Neural cell (in vitro differentiated cells): ENCODE data around the gene NHS. TPM values are rescaled to one million over a fixed set of nuclear protein-coding genes. Genes with fewer than 3 reads are reported as not detected.

ENCODE experiments used
- H2AFZ ChIP-seq: fragments of 200-600, 300-800 bp; sonication (generic), shearing (Covaris generic); 2 replicates; pipeline ENCODE4 v1.6.0; 2014; ENCODE audit warnings: low read depth, mild to moderate bottlenecking, antibody characterized with exemption, low read length, moderate library complexity
- H3F3A ChIP-seq: fragments of 200-600 bp; shearing (Covaris generic); 2 replicates; pipeline ENCODE4 v1.6.1; 2016; ENCODE audit warnings: mild to moderate bottlenecking, moderate library complexity, mixed read lengths, antibody characterized with exemption, low read length; ENCODE audit not compliant: insufficient read depth, poor library complexity, severe bottlenecking
- H3K27ac ChIP-seq: fragments of 200-600, 300-800 bp; sonication (generic), shearing (Covaris generic); 2 replicates; pipeline ENCODE4 v1.5.1; 2014; ENCODE audit warnings: mild to moderate bottlenecking, low read length, moderate library complexity
- H3K27me3 ChIP-seq: fragments of 300-800, 200-600 bp; sonication (generic), shearing (Covaris generic); 2 replicates; pipeline ENCODE4 v1.6.0; 2014; ENCODE audit warnings: mild to moderate bottlenecking, low read depth, low read length, moderate library complexity; ENCODE audit not compliant: insufficient read depth
- H3K36me3 ChIP-seq: fragments of 300-800, 200-600 bp; sonication (generic), shearing (Covaris generic); 2 replicates; pipeline ENCODE4 v1.5.1; 2014; ENCODE audit warnings: mild to moderate bottlenecking, antibody characterized with exemption, low read length, moderate library complexity; ENCODE audit not compliant: insufficient read depth
- H3K4me2 ChIP-seq: fragments of 300-800, 200-600 bp; sonication (generic), shearing (Covaris generic); 2 replicates; pipeline ENCODE4 v1.6.0; 2014; ENCODE audit warnings: mild to moderate bottlenecking, low read length
- H3K4me3 ChIP-seq: fragments of 300-800, 200-600 bp; sonication (generic), shearing (Covaris generic); 2 replicates; pipeline ENCODE4 v1.5.1; 2014; ENCODE audit warnings: mild to moderate bottlenecking, low read length, moderate library complexity
- H3K79me2 ChIP-seq: fragments of 200-600 bp; shearing (Covaris generic); replicated peaks from 2 replicates; pipeline ENCODE4 v1.6.0; 2014; ENCODE audit warnings: mild to moderate bottlenecking, low read length, moderate library complexity; ENCODE audit not compliant: insufficient read depth
- H3K9ac ChIP-seq: fragments of 300-800, 200-600 bp; sonication (generic), shearing (Covaris generic); 2 replicates; pipeline ENCODE4 v1.6.1; 2016; ENCODE audit warnings: mild to moderate bottlenecking, low read length, mixed read lengths
- H3K9me2 ChIP-seq: fragments of 200-600 bp; shearing (Covaris generic); 2 replicates; pipeline ENCODE4 v1.6.1; 2016; ENCODE audit warnings: mild to moderate bottlenecking, low read length, mixed read lengths; ENCODE audit not compliant: insufficient read depth
- H3K9me3 ChIP-seq: fragments of 200-600, 300-800 bp; sonication (generic), shearing (Covaris generic); 2 replicates; pipeline ENCODE4 v1.6.1; 2016; ENCODE audit warnings: mild to moderate bottlenecking, mixed run types, low read length, moderate library complexity, mixed read lengths
- H4K20me1 ChIP-seq: fragments of 200-600 bp; shearing (Covaris generic); 2 replicates; pipeline ENCODE4 v1.6.1; 2016; ENCODE audit warnings: mild to moderate bottlenecking, mixed run types; ENCODE audit not compliant: insufficient read depth
- EP300 ChIP-seq: fragments of 450-650 bp; conservative IDR thresholded peaks from 2 replicates; pipeline ENCODE4 v1.6.1; 2014; ENCODE audit warnings: antibody characterized with exemption, mild to moderate bottlenecking, moderate library complexity; ENCODE audit not compliant: poor library complexity, severe bottlenecking
- EZH2 ChIP-seq: fragments of 200-600, 300-800 bp; shearing (Covaris generic), sonication (generic); IDR thresholded peaks from 2 replicates; pipeline ENCODE4 v1.6.1; 2014; ENCODE audit warnings: antibody characterized with exemption, low read length, borderline replicate concordance, mild to moderate bottlenecking; ENCODE audit not compliant: insufficient read depth, poor library complexity, severe bottlenecking
- MXI1 ChIP-seq: fragments of 450-650 bp; conservative IDR thresholded peaks from 2 replicates; pipeline ENCODE4 v1.6.1; 2014; ENCODE audit warnings: antibody characterized with exemption, mild to moderate bottlenecking; ENCODE audit not compliant: poor library complexity, severe bottlenecking
- POLR2AphosphoS5 ChIP-seq: IDR thresholded peaks from 2 replicates; pipeline ENCODE4 v1.6.1; 2012
- RAD21 ChIP-seq: fragments of 450-650 bp; conservative IDR thresholded peaks from 2 replicates; pipeline ENCODE4 v1.6.1; 2014; ENCODE audit warnings: antibody characterized with exemption, mild to moderate bottlenecking, moderate library complexity
- SMC3 ChIP-seq: fragments of 450-650 bp; conservative IDR thresholded peaks from 2 replicates; pipeline ENCODE4 v1.6.1; 2014; ENCODE audit warnings: antibody characterized with exemption, mild to moderate bottlenecking, moderate library complexity; ENCODE audit not compliant: poor library complexity
- TAF1 ChIP-seq: IDR thresholded peaks from 2 replicates; pipeline ENCODE4 v1.6.1; 2012; ENCODE audit warnings: low read depth
- polyA plus RNA-seq: library from polyadenylated mRNA; depleted of rRNA; stranded (reverse); fragments of >200 nt; gene quantifications from 2 replicates; pipeline ENCODE4 v1.2.3, GENCODE V29; 2014
- TF ChIP-seq, protein P1 (sequence below): fragments of 450-650 bp; IDR thresholded peaks from 2 replicates; pipeline ENCODE4 v1.5.1; 2014; ENCODE audit warnings: antibody characterized with exemption, mild to moderate bottlenecking, moderate library complexity; ENCODE audit not compliant: poor library complexity, severe bottlenecking
- TF ChIP-seq, protein P2 (sequence below): IDR thresholded peaks from 2 replicates; pipeline ENCODE4 v1.6.1; 2012; ENCODE audit warnings: borderline replicate concordance

NHS gene
- polyA plus RNA-seq, 1 donor from 2014 or later, result 1.9 TPM

DNA sequence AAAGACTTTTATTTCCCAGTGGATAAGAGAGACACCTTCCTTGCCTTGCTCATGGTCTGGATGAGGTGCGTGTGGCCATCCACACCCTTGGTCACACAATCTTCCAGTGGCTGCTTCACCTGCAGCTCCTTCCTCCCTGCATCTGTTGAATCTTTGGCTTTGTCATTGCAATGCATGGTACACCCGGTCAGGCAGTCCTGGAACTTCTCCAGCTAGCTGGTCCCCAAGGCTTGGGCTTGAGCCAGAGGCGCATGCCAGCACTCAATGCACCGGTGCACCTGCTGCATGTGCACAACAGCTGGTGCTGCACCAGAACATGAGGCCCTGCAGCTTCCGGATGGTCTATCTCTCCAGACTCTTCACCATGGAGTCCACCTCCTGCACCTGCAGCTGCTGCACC lies 394.0 kb downstream of the NHS start:
- H3K27ac ChIP-seq, result no peak overlapping the region
- H2AFZ ChIP-seq, result no peak overlapping the region
- H3F3A ChIP-seq, result no peaks in the 10 kb centered on the region
- H3K36me3 ChIP-seq, result no peaks in the 10 kb centered on the region
- H3K4me2 ChIP-seq, result no peak overlapping the region
- TF ChIP-seq RAD21, result no peak
- TF ChIP-seq, protein P1, sequence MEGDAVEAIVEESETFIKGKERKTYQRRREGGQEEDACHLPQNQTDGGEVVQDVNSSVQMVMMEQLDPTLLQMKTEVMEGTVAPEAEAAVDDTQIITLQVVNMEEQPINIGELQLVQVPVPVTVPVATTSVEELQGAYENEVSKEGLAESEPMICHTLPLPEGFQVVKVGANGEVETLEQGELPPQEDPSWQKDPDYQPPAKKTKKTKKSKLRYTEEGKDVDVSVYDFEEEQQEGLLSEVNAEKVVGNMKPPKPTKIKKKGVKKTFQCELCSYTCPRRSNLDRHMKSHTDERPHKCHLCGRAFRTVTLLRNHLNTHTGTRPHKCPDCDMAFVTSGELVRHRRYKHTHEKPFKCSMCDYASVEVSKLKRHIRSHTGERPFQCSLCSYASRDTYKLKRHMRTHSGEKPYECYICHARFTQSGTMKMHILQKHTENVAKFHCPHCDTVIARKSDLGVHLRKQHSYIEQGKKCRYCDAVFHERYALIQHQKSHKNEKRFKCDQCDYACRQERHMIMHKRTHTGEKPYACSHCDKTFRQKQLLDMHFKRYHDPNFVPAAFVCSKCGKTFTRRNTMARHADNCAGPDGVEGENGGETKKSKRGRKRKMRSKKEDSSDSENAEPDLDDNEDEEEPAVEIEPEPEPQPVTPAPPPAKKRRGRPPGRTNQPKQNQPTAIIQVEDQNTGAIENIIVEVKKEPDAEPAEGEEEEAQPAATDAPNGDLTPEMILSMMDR, result no peak
- TF ChIP-seq, protein P2, sequence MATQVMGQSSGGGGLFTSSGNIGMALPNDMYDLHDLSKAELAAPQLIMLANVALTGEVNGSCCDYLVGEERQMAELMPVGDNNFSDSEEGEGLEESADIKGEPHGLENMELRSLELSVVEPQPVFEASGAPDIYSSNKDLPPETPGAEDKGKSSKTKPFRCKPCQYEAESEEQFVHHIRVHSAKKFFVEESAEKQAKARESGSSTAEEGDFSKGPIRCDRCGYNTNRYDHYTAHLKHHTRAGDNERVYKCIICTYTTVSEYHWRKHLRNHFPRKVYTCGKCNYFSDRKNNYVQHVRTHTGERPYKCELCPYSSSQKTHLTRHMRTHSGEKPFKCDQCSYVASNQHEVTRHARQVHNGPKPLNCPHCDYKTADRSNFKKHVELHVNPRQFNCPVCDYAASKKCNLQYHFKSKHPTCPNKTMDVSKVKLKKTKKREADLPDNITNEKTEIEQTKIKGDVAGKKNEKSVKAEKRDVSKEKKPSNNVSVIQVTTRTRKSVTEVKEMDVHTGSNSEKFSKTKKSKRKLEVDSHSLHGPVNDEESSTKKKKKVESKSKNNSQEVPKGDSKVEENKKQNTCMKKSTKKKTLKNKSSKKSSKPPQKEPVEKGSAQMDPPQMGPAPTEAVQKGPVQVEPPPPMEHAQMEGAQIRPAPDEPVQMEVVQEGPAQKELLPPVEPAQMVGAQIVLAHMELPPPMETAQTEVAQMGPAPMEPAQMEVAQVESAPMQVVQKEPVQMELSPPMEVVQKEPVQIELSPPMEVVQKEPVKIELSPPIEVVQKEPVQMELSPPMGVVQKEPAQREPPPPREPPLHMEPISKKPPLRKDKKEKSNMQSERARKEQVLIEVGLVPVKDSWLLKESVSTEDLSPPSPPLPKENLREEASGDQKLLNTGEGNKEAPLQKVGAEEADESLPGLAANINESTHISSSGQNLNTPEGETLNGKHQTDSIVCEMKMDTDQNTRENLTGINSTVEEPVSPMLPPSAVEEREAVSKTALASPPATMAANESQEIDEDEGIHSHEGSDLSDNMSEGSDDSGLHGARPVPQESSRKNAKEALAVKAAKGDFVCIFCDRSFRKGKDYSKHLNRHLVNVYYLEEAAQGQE, result no peak
- TF ChIP-seq POLR2AphosphoS5, result no peak
- no peak overlapping the region for H3K9ac ChIP-seq
- H3K4me3 ChIP-seq, result no peak overlapping the region
- no peaks in the 10 kb centered on the region for H4K20me1 ChIP-seq
- no peaks in the 10 kb centered on the region for H3K9me3 ChIP-seq
- no peaks in the 10 kb centered on the region for H3K79me2 ChIP-seq
- no peaks in the 10 kb centered on the region for H3K27me3 ChIP-seq
- H3K9me2 ChIP-seq, result no peaks in the 10 kb centered on the region

DNA sequence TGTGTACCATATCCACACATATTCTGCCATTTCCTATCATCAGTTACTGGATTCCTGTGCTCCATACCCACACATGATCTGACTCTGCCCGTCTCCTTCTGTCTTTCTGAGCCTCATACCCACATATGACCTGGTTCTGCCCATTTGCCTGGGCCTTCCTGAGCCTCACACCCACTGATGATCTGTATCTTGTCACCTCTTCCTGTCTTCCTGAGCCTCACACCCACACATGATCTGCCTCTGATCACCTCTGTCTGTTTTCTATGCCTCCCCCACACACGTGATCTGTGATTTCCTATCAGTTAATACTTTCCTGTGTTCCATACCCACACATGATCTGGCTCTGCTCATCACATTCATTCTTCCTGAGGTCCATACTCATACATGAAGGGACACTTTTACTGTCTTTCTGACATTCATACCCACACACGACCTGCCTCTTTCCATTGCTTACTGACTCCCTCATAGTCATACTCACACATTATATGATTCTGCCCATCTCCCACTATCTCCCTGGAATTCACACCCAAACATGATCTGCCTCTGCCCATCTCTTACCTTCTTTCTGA lies 394.8 kb downstream of the NHS start:
- H3K27ac ChIP-seq, result no peak overlapping the region
- no peaks in the 10 kb centered on the region for H3K9me2 ChIP-seq
- no peaks in the 10 kb centered on the region for H4K20me1 ChIP-seq
- H3K9me3 ChIP-seq, result no peaks in the 10 kb centered on the region
- H3K9ac ChIP-seq, result no peak overlapping the region
- H3K79me2 ChIP-seq, result no peaks in the 10 kb centered on the region
- H3K27me3 ChIP-seq, result no peaks in the 10 kb centered on the region
- H3F3A ChIP-seq, result no peaks in the 10 kb centered on the region
- no peak overlapping the region for H2AFZ ChIP-seq
- H3K4me3 ChIP-seq, result no peak overlapping the region
- no peaks in the 10 kb centered on the region for H3K36me3 ChIP-seq
- TF ChIP-seq EP300, result no peak
- TF ChIP-seq EZH2, result no peak
- TF ChIP-seq, protein P2, result no peak
- no peak for TF ChIP-seq POLR2AphosphoS5
- TF ChIP-seq RAD21, result no peak
- TF ChIP-seq SMC3, result no peak
- no peak for TF ChIP-seq MXI1
- TF ChIP-seq TAF1, result no peak
- TF ChIP-seq, protein P1, result no peak
- H3K4me2 ChIP-seq, result no peak overlapping the region
